Endothelial cell (in vitro differentiated cells): ENCODE measurements around the gene CCDC71. TPM values are rescaled to one million over a fixed set of nuclear protein-coding genes. Genes with fewer than 3 reads are reported as not detected.

Experiments used
- DNase-seq: peaks from one replicate; pipeline ENCODE4 v3.0.0; 2021; ENCODE audit warnings: low spot score
- H3K27ac Mint-ChIP-seq: one replicate; pipeline ENCODE4 v1.8.0; 2021; ENCODE audit warnings: mixed read lengths, inconsistent platforms; ENCODE audit not compliant: unreplicated experiment
- H3K27me3 Mint-ChIP-seq: one replicate; pipeline ENCODE4 v1.8.0; 2021; ENCODE audit warnings: mild to moderate bottlenecking, moderate library complexity, mixed read lengths, inconsistent platforms; ENCODE audit not compliant: unreplicated experiment
- H3K36me3 Mint-ChIP-seq: one replicate; pipeline ENCODE4 v1.8.0; 2021; ENCODE audit warnings: mild to moderate bottlenecking, low read depth, mixed read lengths, inconsistent platforms; ENCODE audit not compliant: unreplicated experiment
- H3K4me1 Mint-ChIP-seq: one replicate; pipeline ENCODE4 v1.8.0; 2021; ENCODE audit warnings: mild to moderate bottlenecking, mixed read lengths, inconsistent platforms; ENCODE audit not compliant: unreplicated experiment
- H3K4me3 Mint-ChIP-seq: one replicate; pipeline ENCODE4 v1.8.0; 2021; ENCODE audit warnings: mild to moderate bottlenecking, mixed read lengths, inconsistent platforms; ENCODE audit not compliant: unreplicated experiment
- H3K9me3 Mint-ChIP-seq: one replicate; pipeline ENCODE4 v1.8.0; 2021; ENCODE audit warnings: mixed read lengths, inconsistent platforms; ENCODE audit not compliant: unreplicated experiment
- CTCF ChIP-seq: fragments of 200-600 bp; sonication (generic); IDR thresholded peaks from one replicate; pipeline ENCODE4 v1.5.0; 2021; ENCODE audit warnings: antibody characterized with exemption; ENCODE audit not compliant: unreplicated experiment
- total RNA-seq: library from RNA; stranded (reverse); fragmentation: NEBNext Ultra II Directional; extraction: Animal tissue kit (Norgen Biotek cat#: 25700); gene quantifications from one replicate; pipeline ENCODE4 v1.2.1, GENCODE V29; 2021; ENCODE audit not compliant: unreplicated experiment

The CCDC71 gene
- total RNA-seq, 1 donor from 2014 or later: 24.8 TPM

DNA sequence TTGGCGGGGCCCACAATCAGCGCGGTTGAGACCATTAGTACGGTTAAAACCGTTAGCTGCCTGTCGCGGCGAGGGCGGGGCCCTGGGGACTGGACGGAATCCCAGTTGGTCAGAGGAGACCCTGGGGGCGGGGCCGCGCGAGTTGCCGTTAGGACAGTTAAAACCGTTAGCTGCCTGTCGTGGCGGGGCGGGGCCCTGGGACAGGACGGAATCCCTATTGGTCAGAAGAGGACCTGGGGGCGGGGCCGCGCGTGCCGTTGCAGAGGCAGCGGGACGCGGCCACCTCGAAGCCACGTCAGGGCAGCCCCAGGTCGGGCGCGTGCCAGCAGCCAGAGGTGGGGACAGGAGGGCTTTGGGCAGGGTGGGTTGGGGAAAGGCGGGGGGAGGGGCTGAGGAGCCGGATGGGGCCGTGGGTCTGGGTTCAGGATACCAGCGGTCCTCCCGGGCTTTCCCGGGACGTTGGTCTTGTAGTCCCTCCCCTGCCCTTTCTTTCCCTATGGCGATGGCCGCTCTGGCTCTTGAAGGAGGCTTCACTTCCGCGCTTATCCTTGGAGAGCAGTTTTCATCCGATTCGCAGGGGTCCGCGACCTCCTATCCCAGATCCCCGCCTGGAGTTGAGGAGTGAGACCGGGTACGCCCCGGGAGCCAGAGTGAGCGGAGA is 33.2 kb upstream of the CCDC71 start:
- Mint-ChIP-seq H3K36me3 (no peaks in the 10 kb centered on the region), H3K4me3 (no peak overlapping the region), H3K4me1 (no peaks in the 10 kb centered on the region), H3K27ac (no peak overlapping the region), H3K27me3 (no peaks in the 10 kb centered on the region), H3K9me3 (no peaks in the 10 kb centered on the region)
- DNase-seq: no peak
- no peak for TF ChIP-seq CTCF

DNA sequence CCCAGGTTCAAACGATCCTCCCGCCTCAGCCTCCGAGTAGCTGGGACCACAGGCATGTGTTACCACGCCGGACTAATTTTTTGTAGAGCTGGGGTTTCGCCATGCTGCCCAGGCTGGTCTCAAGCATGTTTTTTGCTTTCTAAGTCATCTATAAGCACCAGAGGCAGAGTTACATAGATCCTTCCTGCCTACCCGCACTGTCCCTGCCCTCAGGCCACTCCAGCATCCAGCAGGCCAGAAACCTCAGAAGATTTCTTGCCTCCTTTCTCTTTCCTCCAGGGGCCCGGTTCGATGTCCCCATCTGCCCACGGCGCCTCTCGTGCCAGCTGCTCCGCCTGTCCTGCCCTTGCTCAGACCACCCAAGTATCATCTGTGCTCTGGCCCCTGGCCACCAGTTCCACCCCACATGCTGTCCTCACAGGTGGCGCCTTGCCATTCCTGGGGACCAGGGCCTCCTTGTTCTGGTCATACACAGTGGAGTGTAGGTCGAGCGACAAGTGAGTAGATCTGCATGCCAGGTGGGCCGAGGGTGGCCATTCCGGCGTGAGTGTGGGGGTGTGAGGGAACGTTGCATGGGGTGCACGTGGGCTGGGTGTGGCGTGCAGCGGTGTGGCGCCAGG is 32.6 kb upstream of the CCDC71 start:
- no peak for TF ChIP-seq CTCF
- Mint-ChIP-seq H3K27me3 (no peaks in the 10 kb centered on the region), H3K4me3 (no peak overlapping the region), H3K4me1 (no peaks in the 10 kb centered on the region), H3K27ac (no peak overlapping the region), H3K9me3 (no peaks in the 10 kb centered on the region), H3K36me3 (no peaks in the 10 kb centered on the region)
- DNase-seq: no peak

- Mint-ChIP-seq H3K27me3 (no peaks in the 10 kb centered on the region), H3K4me1 (no peaks in the 10 kb centered on the region), H3K9me3 (no peaks in the 10 kb centered on the region), H3K36me3 (no peaks in the 10 kb centered on the region), H3K27ac (no peak overlapping the region), H3K4me3 (no peak overlapping the region)
- TF ChIP-seq CTCF: no peak
- DNase-seq: no peak
These were observed 32.0 kb upstream of the CCDC71 start for GRCh38 chr3:49198161-49198560.

DNA sequence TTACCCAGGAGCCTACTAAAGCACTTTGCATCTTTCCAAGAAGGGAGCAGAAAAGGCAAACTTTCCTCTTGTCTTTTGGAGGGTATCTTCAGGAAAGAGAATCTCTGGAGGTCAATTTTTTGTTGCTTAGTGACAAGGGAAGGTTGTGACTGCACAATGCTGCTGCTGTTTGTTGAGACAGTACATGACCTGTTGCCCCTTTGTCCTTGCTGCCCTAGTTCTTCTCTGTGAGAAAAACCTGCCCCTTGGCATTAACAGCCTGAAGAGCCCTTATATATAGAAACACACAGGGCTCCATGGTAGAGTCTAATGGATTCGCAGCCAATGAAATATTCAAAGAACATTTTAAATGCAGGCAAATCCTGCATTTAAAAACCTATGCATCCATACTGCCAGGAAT is 25.6 kb upstream of the CCDC71 start:
- H3K4me3 Mint-ChIP-seq: no peak overlapping the region
- H3K9me3 Mint-ChIP-seq: no peaks in the 10 kb centered on the region
- no peaks in the 10 kb centered on the region for H3K36me3 Mint-ChIP-seq
- no peaks in the 10 kb centered on the region for H3K27me3 Mint-ChIP-seq
- DNase-seq: no peak
- TF ChIP-seq CTCF: no peak
- no peak overlapping the region for H3K27ac Mint-ChIP-seq
- no peaks in the 10 kb centered on the region for H3K4me1 Mint-ChIP-seq

- Mint-ChIP-seq H3K9me3 (no peaks in the 10 kb centered on the region), H3K27me3 (peaks cover 4% of the 10 kb centered on the region), H3K27ac (no peak overlapping the region), H3K36me3 (no peaks in the 10 kb centered on the region), H3K4me1 (no peaks in the 10 kb centered on the region), H3K4me3 (no peak overlapping the region)
- no peak for TF ChIP-seq CTCF
- no peak for DNase-seq
These were observed 17.7 kb upstream of the CCDC71 start for GRCh38 chr3:49183873-49184272.
